Measurements from ENCODE around the gene ADGRB2. TPM values are rescaled to one million over a fixed set of nuclear protein-coding genes. Genes with fewer than 3 reads are reported as not detected.

Gene ADGRB2
- total and polyA plus RNA-seq, 2 donors (not counting 1 experiment from before 2014, with no cell fraction given): 4.4 to 10.4 TPM

- peaks cover 6% of the 10 kb centered on the region for H3K79me2 ChIP-seq (ENCODE audit: control insufficient read depth, insufficient read depth, low read length)
- peaks cover 10% of the 10 kb centered on the region for H3K4me1 ChIP-seq (ENCODE audit: control insufficient read depth, extremely low read depth, insufficient read depth, low read length)
- TF ChIP-seq EZH2 (IDR thresholded peaks at IDR 0.05; ENCODE audit: low read length, missing control alignments): no peak
- TF ChIP-seq, protein P1, sequence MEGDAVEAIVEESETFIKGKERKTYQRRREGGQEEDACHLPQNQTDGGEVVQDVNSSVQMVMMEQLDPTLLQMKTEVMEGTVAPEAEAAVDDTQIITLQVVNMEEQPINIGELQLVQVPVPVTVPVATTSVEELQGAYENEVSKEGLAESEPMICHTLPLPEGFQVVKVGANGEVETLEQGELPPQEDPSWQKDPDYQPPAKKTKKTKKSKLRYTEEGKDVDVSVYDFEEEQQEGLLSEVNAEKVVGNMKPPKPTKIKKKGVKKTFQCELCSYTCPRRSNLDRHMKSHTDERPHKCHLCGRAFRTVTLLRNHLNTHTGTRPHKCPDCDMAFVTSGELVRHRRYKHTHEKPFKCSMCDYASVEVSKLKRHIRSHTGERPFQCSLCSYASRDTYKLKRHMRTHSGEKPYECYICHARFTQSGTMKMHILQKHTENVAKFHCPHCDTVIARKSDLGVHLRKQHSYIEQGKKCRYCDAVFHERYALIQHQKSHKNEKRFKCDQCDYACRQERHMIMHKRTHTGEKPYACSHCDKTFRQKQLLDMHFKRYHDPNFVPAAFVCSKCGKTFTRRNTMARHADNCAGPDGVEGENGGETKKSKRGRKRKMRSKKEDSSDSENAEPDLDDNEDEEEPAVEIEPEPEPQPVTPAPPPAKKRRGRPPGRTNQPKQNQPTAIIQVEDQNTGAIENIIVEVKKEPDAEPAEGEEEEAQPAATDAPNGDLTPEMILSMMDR (conservative IDR thresholded peaks at IDR 0.05 in 1 of 2, IDR thresholded peaks at IDR 0.05 in 1 of 2; ENCODE audit: low read depth in 1 of 2, low read length in 2 of 2): no peak
- H3K36me3 ChIP-seq (ENCODE audit: control insufficient read depth, insufficient read depth, low read length): peaks cover 50% of the 10 kb centered on the region
- no peaks in the 10 kb centered on the region for H3K9me3 ChIP-seq (ENCODE audit: control insufficient read depth, insufficient read depth, low read depth, low read length)
- H4K20me1 ChIP-seq (ENCODE audit: control insufficient read depth, extremely low read depth, insufficient read depth, low read length): no peaks in the 10 kb centered on the region
- H3K4me2 ChIP-seq (ENCODE audit: extremely low read depth, insufficient read depth, low read length): no peak overlapping the region
- no peaks in the 10 kb centered on the region for H3K27me3 ChIP-seq (ENCODE audit: control insufficient read depth, insufficient read depth, low read length)
- no peak overlapping the region for H3K27ac ChIP-seq (ENCODE audit: insufficient read depth, low read length)
- no peak overlapping the region for H2AFZ ChIP-seq (ENCODE audit: low read length)
- DNase-seq (ENCODE audit: low read depth in 2 of 2): no peak
- H3K4me3 ChIP-seq (replicated peaks in 1 of 4; ENCODE audit: control extremely low read depth in 1 of 4, insufficient read depth in 1 of 4, low read depth in 3 of 4, low read length in 4 of 4): no peak overlapping the region
- H3K9ac ChIP-seq (ENCODE audit: insufficient read depth, low read length): no peak overlapping the region
These were observed 67.9 kb downstream of the ADGRB2 start for GRCh38 chr1:31696242-31696641.

DNA sequence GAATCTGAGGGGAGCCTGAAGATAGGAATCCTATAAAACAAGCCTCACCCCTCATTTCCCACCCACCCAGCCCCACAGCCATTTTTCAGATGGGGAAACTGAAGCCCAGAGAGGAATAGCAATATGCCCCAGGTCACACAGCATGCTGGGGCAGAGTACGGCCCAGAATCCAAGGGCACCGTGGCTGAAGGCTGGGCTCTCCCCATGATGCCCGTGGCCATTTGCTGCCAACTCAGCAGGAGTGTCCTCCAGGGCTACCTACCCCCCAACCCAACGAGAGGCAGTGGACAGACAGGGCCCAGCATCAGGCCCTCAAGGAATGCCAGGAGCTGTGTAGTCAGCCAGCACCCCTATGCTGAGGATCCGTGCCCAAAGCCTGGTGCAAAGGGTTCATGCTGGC lies 68.8 kb downstream of the ADGRB2 start:
- TF ChIP-seq, protein P1 (conservative IDR thresholded peaks at IDR 0.05 in 1 of 2, IDR thresholded peaks at IDR 0.05 in 1 of 2; ENCODE audit: low read depth in 1 of 2, low read length in 2 of 2): no peak
- no peak for TF ChIP-seq EZH2 (IDR thresholded peaks at IDR 0.05; ENCODE audit: low read length, missing control alignments)
- no peak overlapping the region for H3K9ac ChIP-seq (ENCODE audit: insufficient read depth, low read length)
- peaks cover 54% of the 10 kb centered on the region for H3K36me3 ChIP-seq (ENCODE audit: control insufficient read depth, insufficient read depth, low read length)
- no peaks in the 10 kb centered on the region for H3K27me3 ChIP-seq (ENCODE audit: control insufficient read depth, insufficient read depth, low read length)
- H3K4me1 ChIP-seq (ENCODE audit: control insufficient read depth, extremely low read depth, insufficient read depth, low read length): peaks cover 8% of the 10 kb centered on the region
- H3K79me2 ChIP-seq (ENCODE audit: control insufficient read depth, insufficient read depth, low read length): peaks cover 6% of the 10 kb centered on the region
- DNase-seq (ENCODE audit: low read depth in 2 of 2): no peak
- H4K20me1 ChIP-seq (ENCODE audit: control insufficient read depth, extremely low read depth, insufficient read depth, low read length): no peaks in the 10 kb centered on the region
- no peak overlapping the region for H3K27ac ChIP-seq (ENCODE audit: insufficient read depth, low read length)
- no peak overlapping the region for H3K4me3 ChIP-seq (replicated peaks in 1 of 4; ENCODE audit: control extremely low read depth in 1 of 4, insufficient read depth in 1 of 4, low read depth in 3 of 4, low read length in 4 of 4)
- no peak overlapping the region for H2AFZ ChIP-seq (ENCODE audit: low read length)
- H3K4me2 ChIP-seq (ENCODE audit: extremely low read depth, insufficient read depth, low read length): no peak overlapping the region
- H3K9me3 ChIP-seq (ENCODE audit: control insufficient read depth, insufficient read depth, low read depth, low read length): no peaks in the 10 kb centered on the region

- Histone ChIP-seq H3K27ac (ENCODE audit: insufficient read depth, low read length) (no peak overlapping the region), H3K9ac (ENCODE audit: insufficient read depth, low read length) (no peak overlapping the region), H4K20me1 (ENCODE audit: control insufficient read depth, extremely low read depth, insufficient read depth, low read length) (no peaks in the 10 kb centered on the region), H3K4me2 (ENCODE audit: extremely low read depth, insufficient read depth, low read length) (no peak overlapping the region), H3K79me2 (ENCODE audit: control insufficient read depth, insufficient read depth, low read length) (peaks cover 4% of the 10 kb centered on the region), H3K9me3 (ENCODE audit: control insufficient read depth, insufficient read depth, low read depth, low read length) (no peaks in the 10 kb centered on the region), H3K27me3 (ENCODE audit: control insufficient read depth, insufficient read depth, low read length) (no peaks in the 10 kb centered on the region), H3K4me3 (replicated peaks in 1 of 4; ENCODE audit: control extremely low read depth in 1 of 4, insufficient read depth in 1 of 4, low read depth in 3 of 4, low read length in 4 of 4) (no peak overlapping the region), H3K4me1 (ENCODE audit: control insufficient read depth, extremely low read depth, insufficient read depth, low read length) (peaks cover 10% of the 10 kb centered on the region), H3K36me3 (ENCODE audit: control insufficient read depth, insufficient read depth, low read length) (peaks cover 53% of the 10 kb centered on the region), H2AFZ (ENCODE audit: low read length) (no peak overlapping the region)
- TF ChIP-seq, protein P1 (conservative IDR thresholded peaks at IDR 0.05 in 1 of 2, IDR thresholded peaks at IDR 0.05 in 1 of 2; ENCODE audit: low read depth in 1 of 2, low read length in 2 of 2): no peak
- TF ChIP-seq EZH2 (IDR thresholded peaks at IDR 0.05; ENCODE audit: low read length, missing control alignments): no peak
- no peak for DNase-seq (ENCODE audit: low read depth in 2 of 2)
These were observed 69.2 kb downstream of the ADGRB2 start for GRCh38 chr1:31694964-31695313.
